Fibroblast of villous mesenchyme (primary cell): ENCODE results near the gene COL5A3. TPM values are rescaled to one million over a fixed set of nuclear protein-coding genes. Genes with fewer than 3 reads are reported as not detected.
A peak's percentile ranks its signal among the peaks of the same experiment; 100 is the strongest.

Source experiments
- DNase-seq: peaks from one replicate; pipeline ENCODE4 v3.0.0-alpha.2; 2010; ENCODE audit warnings: low read depth
- H3K4me3 ChIP-seq: 2 replicates; pipeline ENCODE4 v1.5.1; 2011; ENCODE audit warnings: low read depth, mild to moderate bottlenecking, low read length
- total RNA-seq: library from RNA; depleted of rRNA; stranded (reverse); fragments of >200 nt; gene quantifications from 2 replicates; pipeline ENCODE4 v1.2.3, GENCODE V29; 2012
- TF ChIP-seq, protein P1 (sequence below): IDR thresholded peaks from 2 replicates; pipeline ENCODE4 v1.5.1; 2012; ENCODE audit warnings: low read depth, mild to moderate bottlenecking, low read length; ENCODE audit not compliant: insufficient read depth

Gene COL5A3
- total RNA-seq, 1 donor = 5.6 TPM

DNA sequence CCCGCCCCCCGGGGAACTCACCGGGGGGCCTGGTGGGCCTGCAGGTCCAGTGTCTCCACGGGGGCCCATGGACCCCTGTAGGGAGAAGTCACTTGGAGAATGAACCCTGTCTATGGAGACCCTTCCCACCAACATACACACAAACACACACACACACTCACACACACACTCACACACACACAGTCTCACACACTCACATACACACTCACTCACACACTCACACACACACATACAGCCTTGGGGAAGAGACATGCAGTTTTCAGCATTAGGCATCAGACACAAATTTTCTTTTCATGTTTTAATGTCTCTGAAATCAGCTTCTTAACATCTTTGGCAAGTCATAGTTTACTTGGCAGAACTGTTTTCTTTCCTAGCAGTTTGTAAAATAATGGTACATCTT, 43.0 kb downstream of the COL5A3 start:
- no peak for DNase-seq
- no peak overlapping the region for H3K4me3 ChIP-seq
- TF ChIP-seq, protein P1, sequence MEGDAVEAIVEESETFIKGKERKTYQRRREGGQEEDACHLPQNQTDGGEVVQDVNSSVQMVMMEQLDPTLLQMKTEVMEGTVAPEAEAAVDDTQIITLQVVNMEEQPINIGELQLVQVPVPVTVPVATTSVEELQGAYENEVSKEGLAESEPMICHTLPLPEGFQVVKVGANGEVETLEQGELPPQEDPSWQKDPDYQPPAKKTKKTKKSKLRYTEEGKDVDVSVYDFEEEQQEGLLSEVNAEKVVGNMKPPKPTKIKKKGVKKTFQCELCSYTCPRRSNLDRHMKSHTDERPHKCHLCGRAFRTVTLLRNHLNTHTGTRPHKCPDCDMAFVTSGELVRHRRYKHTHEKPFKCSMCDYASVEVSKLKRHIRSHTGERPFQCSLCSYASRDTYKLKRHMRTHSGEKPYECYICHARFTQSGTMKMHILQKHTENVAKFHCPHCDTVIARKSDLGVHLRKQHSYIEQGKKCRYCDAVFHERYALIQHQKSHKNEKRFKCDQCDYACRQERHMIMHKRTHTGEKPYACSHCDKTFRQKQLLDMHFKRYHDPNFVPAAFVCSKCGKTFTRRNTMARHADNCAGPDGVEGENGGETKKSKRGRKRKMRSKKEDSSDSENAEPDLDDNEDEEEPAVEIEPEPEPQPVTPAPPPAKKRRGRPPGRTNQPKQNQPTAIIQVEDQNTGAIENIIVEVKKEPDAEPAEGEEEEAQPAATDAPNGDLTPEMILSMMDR = no peak

DNA sequence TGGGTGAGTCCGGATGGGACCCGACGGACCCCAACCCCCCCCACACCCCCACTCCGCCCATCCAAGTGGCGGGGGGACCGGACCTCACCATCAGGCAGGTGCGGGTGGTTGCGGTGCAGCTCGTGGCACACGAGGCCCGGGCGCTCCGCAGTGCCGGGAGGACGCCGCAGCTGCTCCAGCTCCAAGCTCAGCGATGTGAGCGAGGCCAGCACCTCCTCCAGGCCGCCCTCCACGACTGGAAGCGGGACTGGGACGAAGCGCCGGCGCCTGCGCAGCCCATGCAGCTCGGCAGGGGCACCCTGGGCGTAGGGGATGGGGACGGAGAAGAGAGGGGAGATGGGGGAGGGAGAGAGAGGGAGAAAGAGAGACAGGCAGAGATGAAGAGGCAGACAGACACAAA, 43.9 kb downstream of the COL5A3 start:
- no peak for DNase-seq
- TF ChIP-seq, protein P1 = no peak
- no peak overlapping the region for H3K4me3 ChIP-seq

DNA sequence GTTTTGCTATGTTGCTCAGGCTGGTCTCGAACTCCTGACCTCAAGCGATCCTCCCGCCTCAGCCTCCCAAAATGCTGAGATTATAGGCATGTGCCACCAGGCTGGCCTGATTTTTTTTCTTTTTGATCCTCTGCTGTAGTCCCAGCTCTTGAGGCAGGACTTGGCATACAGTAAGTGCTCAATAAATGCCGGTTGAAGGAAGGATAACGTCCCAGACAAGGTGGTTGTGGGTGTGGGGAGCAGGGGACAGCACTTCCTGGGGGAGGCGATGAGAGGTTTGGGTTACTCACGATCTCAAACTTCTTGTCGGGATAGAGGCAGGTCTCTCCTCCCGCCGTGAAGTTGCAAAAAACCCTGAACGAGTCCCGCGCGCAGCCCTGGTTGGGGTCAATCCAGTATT, 44.3 kb downstream of the COL5A3 start:
- no peak for DNase-seq
- H3K4me3 ChIP-seq = no peak overlapping the region
- TF ChIP-seq, protein P1 = no peak

DNA sequence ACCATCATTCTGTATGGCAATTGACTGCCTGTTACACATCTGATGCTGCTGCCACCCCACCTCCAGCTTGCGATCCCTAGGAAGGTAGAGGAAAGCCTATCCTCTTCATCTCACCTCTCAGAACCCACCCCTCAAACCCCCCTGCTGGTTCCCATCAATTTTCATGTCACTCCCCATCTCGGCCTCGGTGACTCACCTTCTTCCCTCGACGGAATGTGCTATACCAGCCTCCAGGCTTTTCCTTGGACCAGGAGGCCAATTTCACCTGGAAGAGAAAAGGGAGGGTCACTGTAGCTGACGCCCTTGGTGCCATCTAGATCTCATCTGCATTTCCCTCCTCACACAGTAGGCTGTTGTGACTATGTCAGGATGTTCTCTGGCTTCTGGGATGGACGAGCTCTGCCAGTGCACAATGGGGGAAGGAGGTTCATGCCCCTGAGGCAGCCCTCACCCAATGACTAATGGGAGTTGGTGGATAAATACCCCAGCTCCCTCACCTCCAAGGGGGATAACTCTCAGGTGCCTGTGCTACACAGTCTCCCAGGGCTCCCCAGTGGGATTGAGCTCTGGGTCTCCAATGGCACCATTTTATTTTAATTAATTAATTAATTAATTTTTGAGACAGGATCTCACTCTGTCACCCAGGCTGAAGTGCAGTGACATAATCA, 47.5 kb downstream of the COL5A3 start:
- no peak for DNase-seq
- TF ChIP-seq, protein P1 = no peak
- H3K4me3 ChIP-seq = no peak overlapping the region

DNA sequence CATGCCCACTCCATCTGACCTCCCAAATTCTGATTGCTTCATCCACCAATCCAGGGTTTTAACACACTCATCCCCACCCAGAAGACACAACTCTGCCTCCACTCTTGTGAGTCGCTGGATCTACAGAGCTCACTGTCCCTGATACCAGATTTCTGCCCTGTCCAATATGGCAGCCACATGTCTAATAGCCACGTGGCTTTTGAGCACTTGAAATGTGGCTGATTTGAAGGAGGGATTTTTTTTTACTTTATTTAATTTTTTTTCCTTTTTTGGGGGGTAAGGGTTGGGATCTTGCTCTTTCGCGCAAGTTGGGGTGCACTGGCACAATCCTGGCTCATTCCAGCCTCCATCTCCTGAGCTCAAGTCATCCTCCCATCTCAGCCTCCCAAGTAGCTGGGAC, 49.2 kb downstream of the COL5A3 start:
- no peak for DNase-seq
- TF ChIP-seq, protein P1 = no peak
- H3K4me3 ChIP-seq = no peak overlapping the region

DNA sequence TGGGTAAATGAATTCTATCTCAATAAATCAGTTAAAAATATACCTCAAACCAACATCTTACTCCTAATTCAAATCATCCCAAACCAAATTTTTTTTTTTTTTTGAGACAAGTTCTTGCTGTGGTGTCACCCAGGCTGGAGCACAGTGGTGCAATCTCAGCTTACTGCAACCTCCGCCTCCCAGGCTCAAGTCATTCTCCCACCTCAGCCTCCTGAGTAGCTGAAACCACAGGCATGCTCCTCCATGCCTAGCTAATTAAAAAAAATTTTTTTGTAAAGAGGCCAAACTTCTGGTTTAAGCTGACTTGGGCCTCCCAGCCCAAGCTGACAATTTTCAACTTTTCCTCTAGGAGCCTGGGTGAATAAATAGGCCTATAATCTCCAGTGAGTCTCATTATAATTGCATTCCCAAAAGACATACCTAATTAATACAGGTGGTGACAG, 51.9 kb downstream of the COL5A3 start:
- TF ChIP-seq, protein P1 = no peak
- DNase-seq = peak; percentile 88
- H3K4me3 ChIP-seq = no peak overlapping the region

DNA sequence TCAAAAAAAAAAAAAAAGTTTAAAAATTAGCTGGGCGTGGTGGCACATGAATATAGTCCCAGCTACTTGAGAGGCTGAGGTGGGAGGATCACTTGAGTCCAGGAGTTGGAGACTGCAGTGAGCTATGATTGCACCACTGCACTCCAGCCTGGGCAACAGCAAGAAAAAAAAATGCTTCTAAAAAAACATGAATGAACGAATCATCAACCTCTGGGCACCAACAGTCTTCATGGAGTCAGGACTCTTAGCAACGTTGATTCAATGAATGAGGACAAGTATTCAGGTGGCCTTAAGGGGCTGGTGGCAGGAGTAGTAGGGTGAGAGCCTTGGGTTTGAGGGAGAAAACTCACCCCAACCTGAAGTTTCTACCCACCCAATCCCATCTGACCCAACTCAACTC, 53.3 kb downstream of the COL5A3 start:
- DNase-seq = no peak
- H3K4me3 ChIP-seq = no peak overlapping the region
- TF ChIP-seq, protein P1 = no peak
